T47D (cell line): ENCODE results near the gene ESD.

Experiments used
- DNase-seq, 2 experiments: peaks; one replicate each; pipeline versions ENCODE4 v3.0.0 to v3.0.0-alpha.2; 2011 to 2012; ENCODE audit warnings: low read depth in 1 of 2, low spot score in 1 of 2
- JUND ChIP-seq: IDR thresholded peaks from 2 replicates; pipeline ENCODE4 v1.6.1; 2012; ENCODE audit warnings: low read depth
- in situ Hi-C: cut with HindIII; loops from 2 replicates; pipeline ENCODE4 v1.10.0; 2016; ENCODE audit warnings: low sequenced_read_pairs, low pct_unique_long_range_greater_than_20kb

Gene ESD

GRCh38 chr13:46796515-46797474 lies at the start of gene ESD:
Gene ESD (minus strand): TSS chr13:46797161. CDS start chr13:46791413, 5,748 bp downstream.
- DNase-seq, result peak; percentile 45 to 92
- in situ Hi-C loops, result no loop called here
- TF ChIP-seq JUND, result no peak

- DNase-seq, result peak in 1 of 2 experiments; percentile 24
Observed at GRCh38 chr13:46846726-46847125, 49.8 kb upstream of the ESD start.

GRCh38 chr13:46845146-46845545 lies 48.2 kb upstream of the ESD start:
- in situ Hi-C loops, result no loop called here
- no peak for TF ChIP-seq JUND
- no peak for DNase-seq

More at GRCh38 chr13:46846726-46847125, 49.8 kb upstream of the ESD start:
- TF ChIP-seq JUND, result no peak
- in situ Hi-C loops, result no loop called here

GRCh38 chr13:46844431-46844830 lies 47.5 kb upstream of the ESD start:
- in situ Hi-C loops, result no loop called here
- TF ChIP-seq JUND, result no peak
- no peak for DNase-seq

GRCh38 chr13:46839399-46839798 lies 42.4 kb upstream of the ESD start:
- no peak for TF ChIP-seq JUND
- in situ Hi-C loops, result no loop called here
- DNase-seq, result no peak

GRCh38 chr13:46834657-46835056 lies 37.7 kb upstream of the ESD start:
- DNase-seq, result no peak

GRCh38 chr13:46831588-46832194 lies 34.7 kb upstream of the ESD start:
- TF ChIP-seq JUND, result no peak
- in situ Hi-C loops, result no loop called here
- peak; percentile 8 to 59 for DNase-seq

More at GRCh38 chr13:46834657-46835056, 37.7 kb upstream of the ESD start:
- TF ChIP-seq JUND, result no peak
- in situ Hi-C loops, result no loop called here

- in situ Hi-C loops, result no loop called here
- no peak for TF ChIP-seq JUND
- no peak for DNase-seq
Observed at GRCh38 chr13:46830405-46831005, 33.5 kb upstream of the ESD start.

GRCh38 chr13:46822551-46822950 lies 25.6 kb upstream of the ESD start:
- DNase-seq, result no peak
- in situ Hi-C loops, result no loop called here
- TF ChIP-seq JUND, result no peak

- no peak for DNase-seq
- in situ Hi-C loops, result no loop called here
- no peak for TF ChIP-seq JUND
Observed at GRCh38 chr13:46817838-46818476, 21.0 kb upstream of the ESD start.

GRCh38 chr13:46817095-46817494 lies 20.1 kb upstream of the ESD start:
- TF ChIP-seq JUND, result no peak
- no peak for DNase-seq
- in situ Hi-C loops, result no loop called here

GRCh38 chr13:46816371-46816770 lies 19.4 kb upstream of the ESD start:
- TF ChIP-seq JUND, result no peak
- no peak for DNase-seq
- in situ Hi-C loops, result no loop called here

- no peak for DNase-seq
- in situ Hi-C loops, result no loop called here
- no peak for TF ChIP-seq JUND
Observed at GRCh38 chr13:46812301-46812797, 15.4 kb upstream of the ESD start.
